AG04449 (cell line): ENCODE results near the gene CHSY3.

Experiments
- CTCF ChIA-PET: fragments of 350-600 bp; formaldehyde crosslinking; extraction: SDS; loops from one replicate; lab custom pipeline; 2021; ENCODE audit warnings: antibody characterized with exemption; lab: Yijun Ruan, JAX
- POLR2A ChIA-PET: fragments of 400-600, 350-600 bp; formaldehyde crosslinking; extraction: SDS; loops from one replicate; lab custom pipeline; 2020; ENCODE audit warnings: antibody characterized with exemption, inconsistent platforms; lab: Yijun Ruan, JAX
- DNase-seq: peaks from one replicate; pipeline ENCODE4 v3.0.0-alpha.2; 2010; ENCODE audit warnings: low read depth, low spot score
- H3K4me3 ChIP-seq: 2 replicates; pipeline ENCODE4 v1.5.1; 2011; ENCODE audit warnings: low read depth, mild to moderate bottlenecking, control low read depth, low read length
- CTCF ChIP-seq: IDR thresholded peaks from one replicate; pipeline ENCODE4 v1.5.1; 2011; ENCODE audit warnings: mild to moderate bottlenecking, moderate library complexity, low read length, control low read depth, inconsistent platforms; ENCODE audit not compliant: insufficient read depth; ENCODE audit errors: missing control alignments

Gene CHSY3

GRCh38 chr5:130135506-130135905 lies 231.2 kb downstream of the CHSY3 start:
- DNase-seq = no peak
- ChIA-PET CTCF (interaction anchor here (1.1 to 4.1 kb wide), 3 partner anchors 25 to 231 kb away, joined by 4 to 19 read pairs (median 13); partner anchors contain the start of gene CHSY3), POLR2A (no interaction called here)

GRCh38 chr5:130136300-130136699 lies 232.0 kb downstream of the CHSY3 start:
- no peak for TF ChIP-seq CTCF
- POLR2A ChIA-PET = no interaction called here
- CTCF ChIA-PET = interaction anchor here (0.9 to 4.1 kb wide), 8 partner anchors 12 to 365 kb away, joined by 3 to 19 read pairs (median 4); partner anchors contain the start of gene CHSY3
- no peak for DNase-seq
- no peak overlapping the region for H3K4me3 ChIP-seq

More at GRCh38 chr5:130135506-130135905, 231.2 kb downstream of the CHSY3 start:
- TF ChIP-seq CTCF = no peak
- no peak overlapping the region for H3K4me3 ChIP-seq

GRCh38 chr5:130137681-130138080 lies 233.4 kb downstream of the CHSY3 start:
- ChIA-PET CTCF (interaction anchor here (0.7 to 4.1 kb wide), 4 partner anchors 27 to 1927 kb away, joined by 3 to 19 read pairs (median 8); no protein-coding TSS in a partner anchor), POLR2A (no interaction called here)
- H3K4me3 ChIP-seq = no peak overlapping the region
- DNase-seq = no peak
- no peak for TF ChIP-seq CTCF

GRCh38 chr5:130138406-130139045 lies 234.3 kb downstream of the CHSY3 start:
- DNase-seq = no peak
- H3K4me3 ChIP-seq = no peak overlapping the region
- no peak for TF ChIP-seq CTCF
- ChIA-PET CTCF (interaction anchor here (0.7 to 5.3 kb wide), 9 partner anchors 8 to 1926 kb away, joined by 3 to 55 read pairs (median 19); no protein-coding TSS in a partner anchor), POLR2A (interaction anchor here (1.0 kb wide), 1 partner anchor 234 kb away, joined by 3 read pairs; the partner anchor contains the start of gene CHSY3)

- CTCF ChIA-PET = interaction anchor here (0.9 to 5.3 kb wide), 30 partner anchors 12 to 372 kb away, joined by 3 to 55 read pairs (median 5); partner anchors contain the start of gene CHSY3
- peak; percentile 81 for TF ChIP-seq CTCF
- POLR2A ChIA-PET = no interaction called here
- DNase-seq = no peak
- no peak overlapping the region for H3K4me3 ChIP-seq
These were observed 237.5 kb downstream of the CHSY3 start for GRCh38 chr5:130141659-130142320.

- no peak for DNase-seq
- POLR2A ChIA-PET = no interaction called here
- H3K4me3 ChIP-seq = no peak overlapping the region
- no peak for TF ChIP-seq CTCF
- CTCF ChIA-PET = interaction anchor here (6.3 kb wide), 1 partner anchor 9 kb away, joined by 43 read pairs; no protein-coding TSS in a partner anchor
These were observed 247.0 kb downstream of the CHSY3 start for GRCh38 chr5:130151239-130151638.
